Breast epithelium (tissue), 4 donors: ENCODE measurements around the gene TRAF4. TPM values are rescaled to one million over a fixed set of nuclear protein-coding genes. Genes with fewer than 3 reads are reported as not detected.

Experiments
- DNase-seq, 2 donors: peaks; one replicate each; pipeline ENCODE4 v3.0.0-alpha.2; 2019; ENCODE audit warnings: low spot score in 2 of 2
- H3K27ac ChIP-seq, 2 donors: fragments of 200-600 bp; sonication (generic) in 1 of 2; one replicate each; pipeline ENCODE4 v1.5.1; 2016 to 2019; ENCODE audit warnings: mild to moderate bottlenecking in 1 of 2
- H3K27me3 ChIP-seq, 2 donors: fragments of 200-600 bp; sonication (generic) in 1 of 2; one replicate each; pipeline versions ENCODE4 v1.5.1 to v1.6.0; 2017 to 2019; ENCODE audit warnings: control low read depth in 1 of 2, mild to moderate bottlenecking in 1 of 2
- H3K36me3 ChIP-seq: fragments of 200-600 bp; one replicate; pipeline ENCODE4 v1.5.1; 2019
- H3K4me1 ChIP-seq, 2 donors: fragments of 200-600 bp; sonication (generic); one replicate each; pipeline ENCODE4 v1.5.1; 2016 to 2019; ENCODE audit warnings: control low read depth in 1 of 2
- H3K4me3 ChIP-seq, 3 donors: fragments of 200-600 bp; sonication (generic); 1 replicate in 2 of 3; 2 replicates in 1 of 3; pipeline ENCODE4 v1.5.1; 2016 to 2019; ENCODE audit warnings: mild to moderate bottlenecking in 3 of 3, moderate library complexity in 2 of 3
- H3K9me3 ChIP-seq, 2 donors: fragments of 200-600 bp; sonication (generic) in 1 of 2; one replicate each; pipeline ENCODE4 v1.5.1; 2016 to 2019; ENCODE audit warnings: control low read depth in 1 of 2
- CTCF ChIP-seq, 3 donors: fragments of 450-650 bp; IDR thresholded peaks; one replicate each; pipeline ENCODE4 v1.5.1; 2016 to 2017; ENCODE audit warnings: antibody characterized with exemption in 3 of 3, mild to moderate bottlenecking in 3 of 3, moderate library complexity in 3 of 3
- POLR2A ChIP-seq: fragments of 450-650 bp; IDR thresholded peaks from one replicate; pipeline ENCODE4 v1.6.1; 2016; ENCODE audit warnings: antibody characterized with exemption, mild to moderate bottlenecking, moderate library complexity
- POLR2AphosphoS5 ChIP-seq, 3 donors: sonication (generic); formaldehyde crosslinking; IDR thresholded peaks; one replicate each; pipeline ENCODE4 v1.6.1; 2017; ENCODE audit warnings: antibody characterized with exemption in 3 of 3
- intact Hi-C: fragments of 100-400 bp; cut with DNase I; formaldehyde crosslinking; loops from one replicate; pipeline ENCODE4 v1.15.1; 2023; ENCODE audit warnings: low total_unique reads
- total RNA-seq, 3 donors: library from RNA; depleted of rRNA; stranded (reverse); fragments of >200 nt; gene quantifications; one replicate each; pipeline ENCODE4 v1.1.0, GENCODE V29; 2016

Gene TRAF4
- total RNA-seq, 3 donors from 2014 or later: 12.3 to 63.6 (median 48.9) TPM

- Histone ChIP-seq H3K9me3 (no peaks in the 10 kb centered on the region), H3K4me1 (no peaks in the 10 kb centered on the region), H3K27me3 (no peaks in the 10 kb centered on the region), H3K4me3 (no peak overlapping the region), H3K27ac (no peak overlapping the region), H3K36me3 (peaks cover 19% of the 10 kb centered on the region)
- TF ChIP-seq POLR2A: no peak
- TF ChIP-seq CTCF (IDR thresholded peaks at IDR 0.05): no peak
- no peak for TF ChIP-seq POLR2AphosphoS5 (IDR thresholded peaks at IDR 0.05)
- no peak for DNase-seq
- intact Hi-C loops: no loop called here
Observed at GRCh38 chr17:28702026-28702751, 41.6 kb upstream of the TRAF4 start.

- intact Hi-C loops: no loop called here
- H3K27ac ChIP-seq: no peak overlapping the region
- H3K4me3 ChIP-seq: no peak overlapping the region
- H3K27me3 ChIP-seq: no peaks in the 10 kb centered on the region
- TF ChIP-seq CTCF (IDR thresholded peaks at IDR 0.05) (no peak), POLR2A (no peak), POLR2AphosphoS5 (IDR thresholded peaks at IDR 0.05) (no peak)
- no peak for DNase-seq
- H3K9me3 ChIP-seq: no peaks in the 10 kb centered on the region
- H3K36me3 ChIP-seq: peaks cover 16% of the 10 kb centered on the region
- no peaks in the 10 kb centered on the region for H3K4me1 ChIP-seq
Observed at GRCh38 chr17:28702752-28703150, 41.1 kb upstream of the TRAF4 start.

GRCh38 chr17:28703552-28704218 is 40.1 kb upstream of the TRAF4 start:
- H3K36me3 ChIP-seq: peaks cover 7% of the 10 kb centered on the region
- no peaks in the 10 kb centered on the region for H3K9me3 ChIP-seq
- H3K27ac ChIP-seq: no peak overlapping the region
- DNase-seq: no peak
- intact Hi-C loops: no loop called here
- no peaks in the 10 kb centered on the region for H3K27me3 ChIP-seq
- TF ChIP-seq CTCF (IDR thresholded peaks at IDR 0.05) (no peak), POLR2AphosphoS5 (IDR thresholded peaks at IDR 0.05) (no peak), POLR2A (no peak)
- H3K4me3 ChIP-seq: no peak overlapping the region
- no peaks in the 10 kb centered on the region for H3K4me1 ChIP-seq

- Histone ChIP-seq H3K36me3 (peaks cover 6% of the 10 kb centered on the region), H3K4me3 (no peak overlapping the region), H3K27ac (no peak overlapping the region), H3K9me3 (no peaks in the 10 kb centered on the region), H3K4me1 (no peaks in the 10 kb centered on the region), H3K27me3 (no peaks in the 10 kb centered on the region)
- intact Hi-C loops: no loop called here
- no peak for DNase-seq
- TF ChIP-seq POLR2A: no peak
- no peak for TF ChIP-seq POLR2AphosphoS5 (IDR thresholded peaks at IDR 0.05)
- TF ChIP-seq CTCF (IDR thresholded peaks at IDR 0.05): no peak
Observed at GRCh38 chr17:28704219-28704858, 39.5 kb upstream of the TRAF4 start.

GRCh38 chr17:28705074-28705659 is 38.6 kb upstream of the TRAF4 start:
- no peaks in the 10 kb centered on the region for H3K9me3 ChIP-seq
- H3K36me3 ChIP-seq: peaks cover 6% of the 10 kb centered on the region
- no peak for DNase-seq
- no peak overlapping the region for H3K4me3 ChIP-seq
- no peak overlapping the region for H3K27ac ChIP-seq
- TF ChIP-seq POLR2A (no peak), POLR2AphosphoS5 (IDR thresholded peaks at IDR 0.05) (no peak), CTCF (IDR thresholded peaks at IDR 0.05) (no peak)
- intact Hi-C loops: no loop called here
- H3K4me1 ChIP-seq: no peaks in the 10 kb centered on the region
- no peaks in the 10 kb centered on the region for H3K27me3 ChIP-seq
